Cardiac fibroblast (primary cell): Measurements from ENCODE around the gene ABCG4.
"Not testable (repeated sequence)": the region's sequence is repeated elsewhere in the genome, so short reads cannot be mapped to it uniquely, and the experiment has no call there.

ENCODE experiments used
- DNase-seq, 2 donors: peaks; one replicate each; pipeline versions ENCODE4 v3.0.0 to v3.0.0-alpha.2; 2010; ENCODE audit warnings: low read depth in 2 of 2
- H3K4me3 ChIP-seq, 2 donors: replicated peaks in 1 of 2; 1 replicate in 1 of 2; 2 replicates in 1 of 2; pipeline ENCODE4 v1.5.1; 2011; ENCODE audit warnings: low read depth in 2 of 2, low read length in 2 of 2, mild to moderate bottlenecking in 2 of 2, moderate library complexity in 1 of 2
- TF ChIP-seq, protein P1 (sequence below): IDR thresholded peaks from one replicate; pipeline ENCODE4 v1.5.1; 2011; ENCODE audit warnings: low read depth, mild to moderate bottlenecking, low read length, inconsistent platforms

The ABCG4 gene

DNA sequence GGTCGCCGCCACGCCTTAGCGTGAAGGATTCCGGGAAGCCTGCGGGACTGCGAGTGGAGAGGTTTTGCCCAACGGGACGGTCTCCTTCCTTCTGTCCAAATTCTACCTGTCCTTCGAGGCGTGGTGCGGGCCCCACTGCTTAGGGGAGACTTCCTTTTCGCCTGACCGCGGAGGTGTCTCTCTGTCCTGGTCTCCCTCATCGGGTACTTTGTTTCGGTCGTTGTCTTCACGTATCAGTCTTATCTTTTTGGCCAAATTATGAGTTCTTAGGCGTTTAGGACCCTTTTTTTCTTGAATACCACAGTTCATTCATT lies 27.1 kb upstream of the ABCG4 start:
- TF ChIP-seq, protein P1, sequence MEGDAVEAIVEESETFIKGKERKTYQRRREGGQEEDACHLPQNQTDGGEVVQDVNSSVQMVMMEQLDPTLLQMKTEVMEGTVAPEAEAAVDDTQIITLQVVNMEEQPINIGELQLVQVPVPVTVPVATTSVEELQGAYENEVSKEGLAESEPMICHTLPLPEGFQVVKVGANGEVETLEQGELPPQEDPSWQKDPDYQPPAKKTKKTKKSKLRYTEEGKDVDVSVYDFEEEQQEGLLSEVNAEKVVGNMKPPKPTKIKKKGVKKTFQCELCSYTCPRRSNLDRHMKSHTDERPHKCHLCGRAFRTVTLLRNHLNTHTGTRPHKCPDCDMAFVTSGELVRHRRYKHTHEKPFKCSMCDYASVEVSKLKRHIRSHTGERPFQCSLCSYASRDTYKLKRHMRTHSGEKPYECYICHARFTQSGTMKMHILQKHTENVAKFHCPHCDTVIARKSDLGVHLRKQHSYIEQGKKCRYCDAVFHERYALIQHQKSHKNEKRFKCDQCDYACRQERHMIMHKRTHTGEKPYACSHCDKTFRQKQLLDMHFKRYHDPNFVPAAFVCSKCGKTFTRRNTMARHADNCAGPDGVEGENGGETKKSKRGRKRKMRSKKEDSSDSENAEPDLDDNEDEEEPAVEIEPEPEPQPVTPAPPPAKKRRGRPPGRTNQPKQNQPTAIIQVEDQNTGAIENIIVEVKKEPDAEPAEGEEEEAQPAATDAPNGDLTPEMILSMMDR: no peak
- DNase-seq: no peak
- peak overlapping the region; percentile 99 for H3K4me3 ChIP-seq

DNA sequence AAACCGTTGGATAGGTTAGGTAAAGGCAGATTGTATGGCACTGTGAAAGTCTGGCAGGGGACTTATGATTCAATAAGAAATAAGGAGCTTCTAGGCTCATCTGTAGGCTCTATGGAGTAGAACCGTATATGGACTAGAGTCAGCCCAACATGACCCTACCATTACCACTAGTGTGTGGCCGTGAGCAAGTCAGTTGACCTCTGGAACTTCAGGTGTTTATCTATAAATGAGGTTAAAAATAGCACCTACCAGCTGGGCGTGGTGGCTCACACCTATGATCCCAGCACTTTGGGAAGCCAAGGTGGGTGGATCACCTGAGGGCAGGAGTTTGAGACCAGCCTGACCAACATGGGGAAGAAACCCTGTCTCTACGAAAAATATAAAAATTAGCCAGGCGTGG lies 23.0 kb upstream of the ABCG4 start:
- TF ChIP-seq, protein P1: no peak
- DNase-seq: no peak
- H3K4me3 ChIP-seq: no peak overlapping the region

GRCh38 chr11:119126675-119127268 lies 22.1 kb upstream of the ABCG4 start:
- TF ChIP-seq, protein P1: no peak
- no peak overlapping the region for H3K4me3 ChIP-seq
- DNase-seq: no peak

GRCh38 chr11:119130662-119131061 lies 18.2 kb upstream of the ABCG4 start:
- no peak overlapping the region for H3K4me3 ChIP-seq
- peak in 1 of 2 donors; percentile 69 for DNase-seq
- TF ChIP-seq, protein P1: no peak

- TF ChIP-seq, protein P1: peak; percentile 64
- DNase-seq: peak in 1 of 2 donors; percentile 14
Measured at GRCh38 chr11:119134389-119134978, 14.4 kb upstream of the ABCG4 start.

DNA sequence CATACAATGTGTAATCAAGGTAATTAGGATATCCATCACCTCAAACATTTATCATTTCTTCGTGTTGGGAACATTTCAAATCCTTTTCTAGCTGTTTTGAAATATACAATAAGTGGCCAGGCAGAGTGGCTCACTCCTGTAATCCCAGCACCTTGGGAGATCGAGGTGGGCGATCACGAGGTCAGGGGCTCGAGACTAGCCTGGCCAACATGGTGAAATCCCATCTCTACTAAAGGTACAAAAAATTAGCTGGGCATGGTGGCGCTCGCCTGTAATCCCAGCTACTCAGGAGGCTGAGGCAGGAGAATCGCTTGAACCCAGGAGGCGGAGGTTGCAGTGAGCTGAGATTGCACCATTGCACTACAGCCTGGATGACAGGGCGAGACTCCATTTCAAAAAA lies 9.6 kb upstream of the ABCG4 start:
- DNase-seq, H3K4me3 ChIP-seq: not testable (repeated sequence)

More at GRCh38 chr11:119134389-119134978, 14.4 kb upstream of the ABCG4 start:
- no peak overlapping the region for H3K4me3 ChIP-seq

GRCh38 chr11:119144825-119145486 lies 3.9 kb upstream of the ABCG4 start:
- TF ChIP-seq, protein P1: peak; percentile 71
- peak; percentile 75 to 79 for DNase-seq
- no peak overlapping the region for H3K4me3 ChIP-seq
